CD4-positive, alpha-beta T cell treated with Interferon alpha-2 for 1 hour (primary cell): ENCODE data around the gene TOM1L2.

Experiments used
- DNase-seq, 2 donors: peaks; one replicate each; pipeline ENCODE4 v3.0.0-alpha.2; 2020 to 2022

The TOM1L2 gene

DNA sequence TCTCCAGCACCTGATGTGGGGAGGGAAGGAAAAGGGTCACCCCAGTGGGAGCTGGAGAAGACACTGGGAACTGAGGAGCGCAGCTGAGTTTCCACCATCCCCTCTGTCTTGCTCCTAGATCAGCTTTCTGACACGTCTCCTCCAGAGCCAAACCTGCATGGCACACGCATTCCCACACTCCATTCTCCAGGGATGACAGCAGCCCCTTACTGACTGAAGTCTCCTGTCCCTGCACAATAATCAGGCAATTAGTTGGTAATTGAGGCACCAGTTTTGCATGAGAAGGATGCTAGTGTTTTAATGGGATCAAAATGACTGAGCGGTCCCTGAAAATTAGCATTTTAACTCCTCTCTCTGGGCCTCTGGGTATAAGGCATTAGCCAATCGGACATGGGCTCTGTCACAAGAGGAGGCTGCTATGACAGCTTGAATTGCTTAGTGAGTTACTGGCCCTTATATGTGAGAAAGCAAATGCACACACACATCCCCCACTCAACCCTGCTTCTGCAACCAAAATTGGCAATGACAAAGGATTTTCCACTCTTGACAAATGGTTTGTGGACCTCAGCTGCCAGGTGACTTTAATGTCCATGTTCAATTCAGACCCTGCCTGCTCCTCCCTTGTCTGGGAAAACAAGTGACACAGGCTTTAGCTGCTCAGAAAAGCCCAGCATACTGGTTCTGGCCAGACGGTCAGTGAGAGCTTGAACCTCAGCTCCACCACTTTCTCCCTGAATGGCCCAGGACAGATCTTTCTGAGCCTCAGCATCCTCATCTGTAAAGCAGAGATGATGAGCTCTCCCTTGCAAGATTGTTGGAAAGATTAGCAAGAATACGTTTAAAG lies 78.2 kb downstream of the TOM1L2 start:
- no peak for DNase-seq

DNA sequence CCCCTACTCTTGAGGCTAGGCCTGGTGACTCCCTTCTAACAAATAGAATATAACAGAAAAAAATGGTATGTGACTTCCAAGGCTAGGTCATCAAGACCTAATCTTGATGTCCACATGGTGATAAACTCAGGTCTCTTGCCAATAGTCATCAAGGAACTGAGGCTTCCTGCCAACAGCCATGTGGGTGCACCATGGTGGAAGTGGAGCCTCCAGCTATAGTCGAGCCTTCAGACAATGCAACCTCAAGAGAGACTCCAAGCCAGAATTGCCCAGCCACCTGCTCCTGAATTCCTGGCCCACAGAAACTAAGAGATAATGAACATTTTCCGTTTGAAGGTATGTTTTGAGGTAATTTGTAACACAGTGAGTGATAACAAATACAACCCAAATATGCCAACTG lies 79.5 kb downstream of the TOM1L2 start:
- no peak for DNase-seq

DNA sequence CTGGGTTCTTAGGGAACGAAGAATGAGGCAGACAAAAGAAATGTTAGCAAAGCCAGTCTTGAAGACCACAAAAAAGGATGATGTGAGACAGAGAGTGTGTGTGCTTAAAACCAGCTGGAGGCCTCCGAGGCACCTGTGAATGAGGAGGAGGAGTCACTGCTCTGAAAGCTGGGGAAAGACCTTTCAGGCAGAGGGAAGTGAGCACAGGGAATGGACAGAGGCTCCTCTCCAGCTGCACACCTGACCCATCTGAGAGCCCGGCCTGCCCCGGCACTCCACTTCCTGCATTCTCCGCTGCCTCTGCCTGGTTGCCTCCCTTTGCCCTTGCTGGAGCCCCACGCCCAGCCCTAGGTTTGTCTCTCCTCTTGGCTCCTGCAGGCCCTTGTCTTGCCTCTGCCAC lies 80.2 kb downstream of the TOM1L2 start:
- DNase-seq, result no peak

DNA sequence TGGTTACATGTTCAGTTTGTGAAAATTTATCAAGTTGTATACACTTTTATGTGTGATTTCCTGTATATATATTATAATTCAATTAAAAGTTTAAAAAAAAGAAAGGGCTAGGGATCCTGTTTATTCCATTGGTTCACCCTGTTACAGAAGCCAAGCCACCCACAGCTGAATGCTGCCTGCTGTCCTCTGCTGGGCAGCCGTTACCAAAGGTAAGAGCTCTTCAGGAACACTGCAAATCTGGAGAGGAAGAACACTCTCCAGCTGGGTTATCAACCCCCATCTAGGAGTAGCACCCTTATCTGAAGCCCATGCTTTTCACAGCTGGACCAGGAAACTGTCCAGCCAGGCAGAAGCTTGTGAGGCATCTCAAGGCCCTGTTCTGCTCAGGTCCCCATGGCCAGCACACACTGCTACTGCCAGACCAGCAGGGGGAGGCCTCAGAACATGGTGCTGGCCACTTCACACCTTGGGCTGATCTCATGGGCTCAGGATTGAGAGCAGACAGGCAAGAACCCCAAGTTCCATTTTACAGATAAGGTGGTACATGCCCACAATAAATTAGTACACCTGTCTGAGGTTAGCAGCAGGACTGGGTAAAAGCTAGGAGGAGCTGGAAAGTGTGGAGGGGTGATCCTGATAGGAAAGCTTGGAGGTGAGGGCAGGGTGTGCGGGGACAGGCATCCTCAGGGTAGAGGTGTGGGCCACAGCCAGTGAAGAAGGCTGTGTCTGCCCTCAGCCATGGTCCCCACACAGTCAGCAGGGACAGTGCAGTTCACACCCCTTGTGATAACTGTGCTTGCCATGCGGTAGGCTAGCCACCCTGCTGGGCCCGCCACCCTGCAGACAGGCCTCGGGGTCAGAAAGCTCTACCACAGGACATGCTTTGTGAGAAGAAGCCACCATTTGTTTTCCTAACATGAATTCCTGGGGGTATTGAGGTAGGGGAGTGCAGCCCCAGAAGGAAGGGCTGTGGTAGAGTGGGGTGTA lies 81.1 kb downstream of the TOM1L2 start:
- DNase-seq, result peak; percentile 45 to 55

DNA sequence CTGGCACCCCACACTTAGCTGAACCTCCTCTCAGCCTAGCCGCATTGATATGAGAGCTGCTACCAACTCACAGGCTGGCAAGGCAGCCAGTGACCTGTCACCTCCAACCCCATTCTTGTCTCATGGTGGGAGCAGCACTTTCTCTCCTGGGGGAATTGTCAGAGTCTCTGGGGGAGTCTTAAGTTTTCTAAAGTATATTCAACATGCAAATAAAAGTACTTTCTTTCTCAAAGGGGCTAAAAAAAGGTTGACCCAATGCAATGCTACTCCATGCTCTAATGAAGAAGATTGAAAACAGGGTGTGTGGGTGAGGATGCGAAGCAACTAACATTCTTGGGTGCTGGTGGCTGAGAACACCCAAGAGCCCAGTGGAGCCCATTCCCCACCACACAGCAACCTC lies 82.3 kb downstream of the TOM1L2 start:
- DNase-seq, result no peak

DNA sequence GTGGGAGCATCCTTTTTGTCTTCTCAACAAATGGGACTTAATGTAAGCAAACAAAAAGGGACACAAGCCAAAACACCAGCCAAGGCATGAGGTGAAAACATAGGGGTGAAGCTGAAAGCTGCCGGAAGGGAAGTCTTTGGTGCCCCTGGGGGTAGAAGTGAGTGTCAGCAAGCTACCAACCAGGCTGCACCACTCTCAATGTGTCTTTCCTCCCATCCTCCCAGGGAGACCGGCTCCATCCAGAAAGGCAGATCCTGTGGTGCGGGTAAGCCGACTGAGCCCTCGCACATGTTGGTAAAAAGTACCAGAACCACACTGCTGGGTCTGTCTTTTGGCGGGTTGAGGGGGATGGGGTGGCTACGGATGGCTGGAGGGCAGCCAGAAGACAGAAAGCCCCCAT lies 83.4 kb downstream of the TOM1L2 start:
- DNase-seq, result no peak

DNA sequence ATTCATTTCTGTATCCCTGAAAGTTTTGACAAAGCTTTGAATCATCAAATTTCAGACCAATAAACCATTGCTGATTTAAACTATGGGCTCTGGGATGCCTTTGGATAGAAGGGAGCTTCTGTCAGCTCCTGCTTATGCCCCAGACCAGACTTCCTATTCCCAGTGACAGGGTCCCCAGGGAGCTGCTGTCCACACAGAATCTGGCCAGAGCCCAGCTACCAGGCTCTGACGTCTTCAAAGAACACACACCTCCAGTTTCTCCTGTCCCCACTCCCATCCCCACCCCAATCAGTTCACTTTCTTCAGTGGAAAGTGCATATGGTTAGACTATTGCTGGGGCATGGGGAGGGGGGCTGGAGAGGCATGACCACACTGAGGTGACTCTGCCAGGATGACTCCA lies 83.8 kb downstream of the TOM1L2 start:
- DNase-seq, result no peak

DNA sequence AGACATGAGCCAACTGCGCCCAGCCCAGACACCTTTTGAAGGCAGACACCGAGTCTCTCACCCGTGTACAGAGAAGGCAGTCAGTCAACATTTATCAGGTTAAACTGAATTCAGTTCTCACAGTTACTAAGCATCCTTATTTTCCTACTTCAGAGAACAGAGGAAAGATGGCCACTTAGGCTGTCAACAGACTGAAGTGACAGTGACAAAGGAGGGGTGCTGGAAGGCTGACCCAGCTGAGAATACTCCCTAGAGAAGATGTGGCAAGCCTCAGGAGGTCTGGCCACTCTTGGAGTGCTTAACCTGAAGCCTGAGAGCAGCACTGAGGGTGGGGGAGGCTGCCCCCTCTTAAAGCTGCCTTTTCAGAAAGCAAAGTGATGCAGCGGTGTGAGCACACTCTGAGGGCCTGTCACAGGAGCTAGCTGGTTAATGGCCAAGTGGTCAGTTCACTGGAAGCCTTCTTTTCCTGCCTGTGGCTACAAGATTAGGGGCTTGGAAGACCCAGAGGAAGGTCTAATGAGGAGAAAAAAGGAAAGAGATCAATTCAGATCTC lies 84.4 kb downstream of the TOM1L2 start:
- no peak for DNase-seq

DNA sequence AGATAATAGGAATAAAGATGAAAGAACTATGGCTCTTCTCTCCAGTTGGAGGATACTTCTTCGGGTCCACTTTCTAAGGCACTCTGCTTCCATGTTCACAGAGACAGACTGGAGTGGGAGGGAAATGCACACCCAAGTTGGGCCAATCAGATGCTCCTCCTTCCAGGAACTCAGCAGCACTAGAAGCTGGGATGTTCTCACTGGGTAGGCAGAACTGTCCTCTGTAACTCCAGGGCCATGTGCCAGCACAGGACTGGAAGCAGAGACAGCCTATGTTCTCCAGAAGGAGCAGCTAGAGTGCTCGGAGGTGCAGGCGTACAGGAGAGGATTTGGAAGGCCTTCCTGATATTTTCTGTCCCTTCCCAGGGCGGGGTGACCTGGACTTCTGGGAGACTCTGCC lies 85.5 kb downstream of the TOM1L2 start:
- no peak for DNase-seq

DNA sequence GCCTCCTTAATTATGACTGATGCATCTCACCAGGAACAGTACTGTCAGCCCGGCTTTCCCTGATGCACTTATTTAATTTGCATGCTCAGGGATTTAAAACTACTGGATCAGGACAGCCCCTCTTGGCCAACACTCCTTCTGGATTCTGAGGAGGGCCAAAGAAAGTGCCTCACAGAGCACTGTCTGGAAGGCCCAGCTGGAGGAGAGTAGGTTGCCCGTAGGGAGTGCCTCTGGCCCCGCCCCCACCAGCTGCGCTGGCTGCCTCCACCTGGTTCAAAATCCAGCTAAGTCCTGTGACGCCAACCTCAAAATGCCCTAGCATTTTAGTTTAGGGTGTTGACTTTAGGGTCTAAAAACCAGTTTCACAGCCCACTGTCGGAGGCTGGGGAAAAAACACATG lies 86.0 kb downstream of the TOM1L2 start:
- DNase-seq, result no peak

DNA sequence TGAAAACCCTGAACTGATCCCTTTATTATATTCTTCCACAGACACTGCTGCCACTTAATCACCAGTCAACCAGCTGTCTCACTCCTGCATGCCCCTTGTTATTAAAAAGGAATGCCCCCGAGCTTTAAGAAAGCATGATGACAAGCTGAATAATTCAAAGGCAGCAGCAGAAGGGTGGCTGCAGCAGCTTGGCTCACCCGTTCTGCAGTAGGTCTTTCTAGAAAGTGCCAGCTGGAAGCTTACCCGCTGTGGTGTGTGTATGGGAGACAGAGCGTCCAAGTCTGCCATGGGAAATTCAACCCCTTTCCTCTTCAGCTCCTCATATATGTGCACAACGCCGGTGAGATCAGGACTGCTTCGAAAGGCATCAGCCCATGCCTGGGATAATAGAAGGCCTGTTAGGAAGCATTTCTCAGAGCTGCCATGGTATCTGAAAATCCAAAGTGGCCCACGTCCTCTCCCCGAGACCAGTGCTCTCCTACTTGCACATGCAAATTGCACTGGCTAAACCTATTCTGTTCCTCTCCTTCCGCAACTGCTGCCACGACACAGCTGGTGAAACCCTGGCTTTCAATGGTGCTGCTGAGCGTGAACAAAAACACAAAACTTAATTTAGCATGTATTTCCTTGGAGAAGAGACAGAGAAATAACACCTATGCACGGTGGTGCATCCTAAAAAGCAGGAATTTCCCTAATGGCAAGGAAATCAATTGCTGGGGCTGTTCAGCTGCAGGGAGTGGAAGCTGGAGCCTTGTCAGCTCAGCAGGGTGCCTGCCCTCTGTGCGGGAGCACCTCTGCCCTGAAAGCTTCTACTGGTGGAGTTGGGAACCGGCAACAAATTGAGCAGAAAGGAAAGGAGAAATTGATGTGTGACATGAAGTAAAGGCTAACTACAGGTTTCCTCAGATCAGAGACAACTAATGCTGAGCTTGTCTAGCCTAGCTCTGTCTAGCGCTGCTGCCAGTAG lies 87.5 kb downstream of the TOM1L2 start:
- no peak for DNase-seq

DNA sequence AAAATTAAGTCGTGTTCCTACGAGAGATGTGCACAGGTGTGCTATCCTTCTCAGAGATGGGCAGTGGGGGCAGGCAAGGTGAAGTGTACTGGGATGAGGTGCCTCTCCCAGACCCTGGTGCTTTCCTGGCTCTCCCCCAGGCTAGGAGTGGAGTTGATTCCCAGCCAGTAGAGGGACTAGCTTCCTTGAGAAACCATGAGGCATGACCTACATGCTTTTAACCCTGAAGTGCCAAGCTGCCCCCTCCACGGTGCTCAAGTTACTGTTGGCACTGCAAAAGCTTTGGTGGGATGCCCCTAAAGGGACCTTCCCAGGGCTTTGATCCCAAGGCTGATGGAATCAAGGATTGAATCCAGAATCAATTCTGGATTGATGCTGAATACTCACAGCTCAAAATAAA lies 88.4 kb downstream of the TOM1L2 start:
- DNase-seq, result no peak

DNA sequence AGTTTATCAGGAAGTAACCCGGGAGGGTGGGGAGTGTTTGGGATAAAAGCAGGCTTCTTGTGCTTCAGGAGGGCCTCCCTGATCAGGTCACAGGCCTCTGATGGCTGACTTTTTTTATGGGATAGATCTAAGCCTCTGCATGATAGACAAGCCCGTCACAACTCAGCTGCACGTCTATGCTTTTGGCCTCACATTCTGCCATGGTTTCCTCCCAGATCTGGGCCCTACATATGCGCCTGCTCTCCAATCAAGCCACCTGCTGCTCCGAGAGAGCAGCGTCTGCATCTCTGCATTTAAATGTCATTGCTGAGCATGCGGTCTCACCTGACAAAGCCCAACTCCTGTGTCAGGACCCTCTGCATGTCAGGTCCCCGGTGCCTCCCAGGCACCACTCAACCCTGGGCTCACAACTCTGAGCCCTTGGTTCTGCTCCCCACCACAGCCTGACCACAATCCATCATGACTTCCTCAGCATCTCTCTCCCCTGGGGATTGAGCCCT lies 90.1 kb downstream of the TOM1L2 start:
- DNase-seq, result no peak

DNA sequence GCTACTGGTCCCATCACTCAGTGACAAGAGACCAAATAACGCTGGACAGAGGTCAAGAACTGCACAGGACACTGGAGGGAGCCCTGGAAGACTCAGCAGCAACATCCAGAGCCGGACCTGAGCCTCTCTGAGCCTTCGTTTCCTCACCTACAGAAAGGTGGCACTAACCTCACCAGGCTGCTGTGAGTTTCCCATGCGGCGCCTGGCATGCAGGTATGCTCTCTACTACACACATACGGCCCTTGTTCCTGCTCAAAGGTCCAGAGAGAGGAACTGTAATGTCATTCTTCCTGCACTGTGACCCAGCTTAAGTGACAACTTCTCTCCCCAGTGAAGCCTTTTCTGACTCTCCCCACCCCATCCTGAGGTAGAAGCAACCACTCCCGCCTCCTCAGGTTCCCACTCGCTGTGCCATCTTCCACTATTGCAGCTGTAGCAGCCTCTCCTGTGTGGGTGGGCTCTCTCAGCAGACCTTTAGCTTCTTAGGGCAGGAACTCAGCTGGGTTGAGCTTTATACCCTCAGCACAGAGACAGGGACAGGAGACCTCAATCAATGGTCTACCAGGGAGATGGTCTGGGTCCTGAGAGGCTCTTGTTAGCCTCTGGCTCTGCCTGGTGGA lies 91.5 kb downstream of the TOM1L2 start:
- no peak for DNase-seq

DNA sequence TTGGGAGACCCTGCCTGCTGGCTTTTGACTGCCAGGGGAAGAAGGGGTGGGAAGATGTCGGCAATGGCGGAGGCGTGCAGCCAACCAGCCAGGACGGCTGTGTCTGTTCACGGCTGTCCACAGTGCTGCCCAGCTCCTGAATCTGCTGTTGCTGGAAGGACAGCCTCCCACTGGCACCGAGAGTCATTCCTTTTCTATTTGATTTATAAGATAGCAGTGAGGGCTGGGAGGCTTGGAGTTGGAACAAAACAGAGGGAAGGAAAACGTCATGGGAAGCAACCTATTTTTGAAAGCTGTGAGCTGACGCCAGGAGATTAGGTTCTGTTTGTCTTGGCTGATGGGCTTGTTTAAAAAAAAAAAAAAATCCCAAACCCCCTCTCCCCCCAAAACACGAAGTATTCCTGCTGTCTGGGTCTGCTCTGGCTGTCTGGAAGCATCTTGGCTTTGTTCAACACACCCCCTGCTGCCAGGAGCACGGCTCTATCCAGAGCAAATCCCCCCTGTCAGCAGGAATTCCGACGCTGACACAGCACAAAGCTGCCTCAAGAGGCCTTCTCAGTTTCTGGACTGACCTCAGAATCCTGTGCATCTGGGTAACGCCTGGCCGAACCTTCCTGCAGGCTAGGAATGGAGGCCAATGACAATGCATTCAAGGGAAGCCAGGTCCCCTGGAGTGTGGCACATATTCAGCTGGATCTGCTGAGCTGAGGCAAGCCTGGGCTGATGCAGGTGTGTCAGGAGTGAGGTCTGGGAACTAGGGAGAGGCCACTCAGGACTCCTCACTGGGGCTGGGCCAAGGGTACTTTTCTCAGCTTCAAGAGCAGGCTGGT lies 94.5 kb downstream of the TOM1L2 start:
- no peak for DNase-seq

DNA sequence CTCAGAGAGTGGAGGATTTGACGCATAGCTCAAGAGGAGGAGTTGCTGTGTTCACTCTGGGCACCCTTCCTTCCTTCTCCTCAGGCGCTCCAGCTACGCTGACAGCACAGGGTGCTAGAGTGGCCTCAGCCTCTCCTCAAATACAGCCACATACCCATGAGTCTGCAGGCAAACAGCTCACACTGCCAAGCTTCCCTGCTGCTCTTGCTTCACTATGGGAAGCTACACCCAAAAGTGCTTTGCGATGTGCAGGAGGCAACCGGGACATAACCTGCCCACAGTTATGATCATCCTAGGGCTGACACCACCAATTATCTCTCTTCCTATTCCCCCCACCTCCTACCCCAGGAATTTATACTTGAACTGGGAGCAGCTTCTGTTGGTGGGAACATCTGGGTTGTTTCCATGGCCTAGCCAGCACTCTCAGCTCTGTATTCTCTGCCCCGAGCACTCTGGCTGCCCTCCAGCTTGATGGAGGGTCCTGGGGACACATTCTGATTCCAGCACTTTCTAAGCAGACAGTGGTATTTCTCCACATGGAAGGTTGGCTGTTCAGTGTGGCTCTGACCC lies 95.2 kb downstream of the TOM1L2 start:
- DNase-seq, result no peak

DNA sequence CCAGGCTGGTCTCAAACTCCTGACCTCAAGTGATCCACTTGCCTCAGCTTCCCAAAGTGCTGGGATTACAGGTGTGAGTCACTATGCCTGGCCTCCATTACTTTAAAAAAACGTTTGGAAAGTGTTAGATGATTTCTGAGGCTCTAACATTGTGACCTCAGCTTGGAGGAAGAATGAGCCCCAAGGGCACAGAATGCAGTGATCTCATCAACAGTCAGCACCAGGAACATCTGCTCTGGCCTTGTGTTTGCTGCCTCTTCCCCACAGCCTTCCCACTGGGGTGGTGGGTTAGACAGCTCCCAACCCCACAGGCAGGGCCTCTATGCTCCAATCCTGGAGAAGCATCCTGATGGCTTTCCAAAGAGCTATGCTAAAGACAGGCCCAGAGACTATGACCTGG lies 97.7 kb downstream of the TOM1L2 start:
- DNase-seq, result no peak

DNA sequence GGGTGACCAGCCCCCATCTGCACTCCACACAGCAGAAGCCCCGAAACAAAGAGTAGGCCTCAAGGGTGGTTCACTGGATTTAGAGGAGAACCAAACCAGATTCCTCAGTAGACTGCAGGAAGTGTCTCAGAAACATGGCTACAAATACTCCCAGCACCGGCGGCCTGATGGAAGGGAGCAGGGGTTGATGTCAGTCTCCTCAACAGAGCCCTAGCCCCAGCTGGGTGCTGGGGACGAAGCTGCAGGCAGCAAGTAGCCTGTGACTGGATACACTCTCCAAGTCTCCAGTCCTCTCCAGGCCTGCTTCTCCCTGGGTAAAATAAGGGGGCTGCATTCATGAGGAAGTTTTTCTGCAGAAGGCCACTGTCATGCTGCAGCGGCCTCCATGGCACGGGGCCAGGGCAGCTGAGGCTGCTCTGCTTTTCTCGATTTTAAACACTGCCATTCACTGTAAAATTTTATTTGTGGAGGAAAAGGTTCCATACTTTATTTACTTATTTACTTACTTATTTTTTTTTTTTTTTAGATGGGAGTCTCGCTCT lies 98.7 kb downstream of the TOM1L2 start:
- no peak for DNase-seq

DNA sequence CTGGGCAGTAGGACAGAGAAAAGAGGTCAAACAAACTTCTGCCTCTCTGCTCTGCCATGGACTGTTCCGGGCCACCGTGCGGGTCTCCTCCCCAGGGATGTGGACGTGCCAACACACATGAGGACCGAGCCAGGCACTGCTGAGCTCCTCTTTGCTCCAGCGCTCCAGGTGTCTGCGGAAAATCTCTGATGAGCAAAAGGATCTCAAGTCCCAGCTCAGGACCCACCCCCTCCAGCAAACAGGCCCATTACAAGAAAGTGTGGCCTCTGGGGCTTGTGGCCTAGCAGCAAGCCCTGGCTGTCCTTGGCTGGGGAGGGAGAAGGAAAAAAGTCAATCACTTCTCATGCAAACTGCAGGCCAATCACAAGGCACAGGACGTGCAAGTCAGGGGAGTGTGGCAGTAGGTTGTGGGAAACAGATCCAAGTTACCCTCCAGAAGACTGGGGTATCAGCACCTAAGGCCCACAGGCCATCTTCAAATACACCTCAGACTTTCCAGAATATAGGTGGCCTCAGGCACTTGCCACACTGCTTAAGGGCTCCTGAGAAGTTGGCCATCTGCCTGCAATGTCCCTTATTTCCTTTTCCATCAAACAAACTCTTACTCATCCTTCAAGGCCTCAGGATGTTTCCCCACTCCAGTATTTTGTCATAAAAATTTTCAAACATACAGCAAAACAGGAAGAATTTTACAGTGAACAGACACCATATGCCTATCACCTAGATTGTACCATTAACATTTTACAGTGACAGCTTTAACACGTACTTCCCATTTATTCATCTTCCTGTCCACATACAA lies 99.5 kb downstream of the TOM1L2 start:
- DNase-seq, result no peak
